Heart right ventricle (tissue), 16 donors: ENCODE results near the gene C1D. TPM values are rescaled to one million over a fixed set of nuclear protein-coding genes. Genes with fewer than 3 reads are reported as not detected.

Experiments used
- ATAC-seq, 8 donors: fragments of 200-7000 bp; cut with Tn5 transposase; one replicate each; pipeline ENCODE4 v1.9.1; 2020; ENCODE audit warnings: mild to moderate bottlenecking in 8 of 8, moderate library complexity in 8 of 8, moderate number of reproducible peaks in 1 of 8
- DNase-seq, 2 donors: peaks; one replicate each; pipeline ENCODE4 v3.0.0-alpha.2; 2020
- H3K27ac ChIP-seq, 10 donors: fragments of 200-600 bp; sonication (generic) in 2 of 10; one replicate each; pipeline versions ENCODE4 v1.5.0 to v1.8.0; 2020 to 2022; ENCODE audit warnings: mild to moderate bottlenecking in 3 of 10
- H3K27me3 ChIP-seq, 7 donors: fragments of 200-600 bp; one replicate each; pipeline ENCODE4 v1.8.0; 2021 to 2022; ENCODE audit warnings: mild to moderate bottlenecking in 2 of 7
- H3K36me3 ChIP-seq, 9 donors: fragments of 200-600 bp; sonication (generic) in 1 of 9; one replicate each; pipeline versions ENCODE4 v1.5.0 to v1.8.0; 2020 to 2022; ENCODE audit warnings: mild to moderate bottlenecking in 2 of 9
- H3K4me1 ChIP-seq, 9 donors: fragments of 200-600 bp; sonication (generic) in 1 of 9; one replicate each; pipeline versions ENCODE4 v1.5.0 to v1.8.0; 2020 to 2022; ENCODE audit warnings: mild to moderate bottlenecking in 4 of 9
- H3K4me3 ChIP-seq, 10 donors: fragments of 200-600 bp; sonication (generic) in 2 of 10; one replicate each; pipeline versions ENCODE4 v1.5.0 to v1.8.0; 2020 to 2022; ENCODE audit warnings: mild to moderate bottlenecking in 7 of 10, moderate library complexity in 2 of 10
- H3K9me3 ChIP-seq, 11 donors: fragments of 200-600 bp in 10 of 11; sonication (generic) in 2 of 11; one replicate each; pipeline versions ENCODE4 v1.5.0 to v1.8.0; 2013 to 2022; ENCODE audit warnings: mild to moderate bottlenecking in 2 of 11, control low read depth in 1 of 11, moderate library complexity in 1 of 11
- CTCF ChIP-seq, 9 donors: fragments of 200-600 bp; sonication (generic) in 2 of 9; IDR thresholded peaks; one replicate each; pipeline versions ENCODE4 v1.5.0 to v1.8.0; 2021 to 2022; ENCODE audit warnings: antibody characterized with exemption in 9 of 9, mild to moderate bottlenecking in 5 of 9, moderate library complexity in 1 of 9
- WGBS, 2 donors: extraction: QIAGEN DNeasy Blood & Tissue Kit; methylation state at CpG; one replicate each; pipeline ENCODE4 v1.1.7; 2013; ENCODE audit warnings: inconsistent platforms in 1 of 2; 5-methylcytosine and 5-hydroxymethylcytosine counted together
- intact Hi-C, 10 donors: fragments of 100-400 bp; cut with DNase I; formaldehyde crosslinking; loops; one replicate each; pipeline versions ENCODE4 v1.11.1 to v1.14.2; 2022
- polyA plus RNA-seq, 2 donors: library from polyadenylated mRNA; stranded (reverse); fragments of 200-250 nt; gene quantifications; one replicate each; pipeline ENCODE4 v1.2.3, GENCODE V29; 2013
- total RNA-seq, 10 donors: library from RNA; stranded (reverse); fragmentation: NEBNext Ultra II Directional in 3 of 10; extraction: Animal tissue kit (Norgen Biotek cat#: 25700) in 3 of 10; gene quantifications; one replicate each; pipeline versions ENCODE4 v1.2.1 to v1.2.4, GENCODE V29; 2021 to 2023
- donor health status: Arrhythmogenic right ventricular cardiomyopathy.
- donor health status: ischemic (EF 13 %, LVEDD 7.1; RV severe dilation, severe dysfunction).
- donor health status: healthy with polysubstance abuse.
- donor health status: DM: no; HTN: yes; CAD: no.
- donor health status: DM: no; HTN: no; CAD: no.
- donor health status: ischemic (EF 25% LVEDD 6.9; RV normal size, moderate dysfunction).
- donor health status: ischemic (EF 25% LVEDD 5.7; RV mildly dilated, moderate dysfunction).
- donor health status: healthy.
- donor health status: DM: yes; HTN: yes; CAD: no.
- donor health status: Ischemic cardiomyopathy.
- donor health status: ischemic (EF 35%, LVEDD 5.7; RV mildly dilated, moderate dysfunction).
- donor health status: nonischemic (EF 11% LVEDD 7.7; RV severe dilation, severe dysfunction).
- donor health status: DM: yes; HTN: yes; CAD: no.
- donor health status: PGD.
- donor health status: ischemic (EF 29% LVEDD 5.4; RV normal size, mild dysfunction).
- donor health status: nonischemic (EF 23%, LVEDD 6.1; RV moderate dilation, normal function).

The C1D gene
- total and polyA plus RNA-seq, 12 donors = 7.4 to 25.2 (median 14.5) TPM

GRCh38 chr2:68018727-68019126 lies 44.1 kb downstream of the C1D start:
- Histone ChIP-seq H3K27me3 (peaks cover 0 to 5% (median 0%) of the 10 kb centered on the region in 7 donors), H3K9me3 (no peaks in the 10 kb centered on the region), H3K27ac (no peak overlapping the region), H3K4me1 (no peaks in the 10 kb centered on the region), H3K36me3 (no peaks in the 10 kb centered on the region), H3K4me3 (no peak overlapping the region)
- WGBS, 2 donors = 89 to 92% methylated on average over 4 of the region's 4 CpGs
- ATAC-seq (no peak), DNase-seq (no peak)
- intact Hi-C loops = no loop called here
- TF ChIP-seq CTCF (IDR thresholded peaks at IDR 0.05) = no peak

- no peak for TF ChIP-seq CTCF (IDR thresholded peaks at IDR 0.05)
- 92 to 95% methylated on average over 5 of the region's 5 CpGs for WGBS, 2 donors
- Histone ChIP-seq H3K4me3 (no peak overlapping the region), H3K4me1 (no peaks in the 10 kb centered on the region), H3K36me3 (no peaks in the 10 kb centered on the region), H3K9me3 (peaks cover 0 to 11% (median 0%) of the 10 kb centered on the region in 11 donors), H3K27ac (no peak overlapping the region), H3K27me3 (peaks cover 0 to 9% (median 0%) of the 10 kb centered on the region in 7 donors)
- DNase-seq = no peak
- no peak for ATAC-seq
- intact Hi-C loops = no loop called here
Observed at GRCh38 chr2:68009526-68009925, 53.3 kb downstream of the C1D start.

GRCh38 chr2:68000170-68000825 lies 62.5 kb downstream of the C1D start:
- H3K36me3 ChIP-seq = no peaks in the 10 kb centered on the region
- no peak for ATAC-seq
- peaks cover 0 to 10% (median 0%) of the 10 kb centered on the region in 7 donors for H3K27me3 ChIP-seq
- DNase-seq = no peak
- intact Hi-C loops = no loop called here
- peaks cover 0 to 15% (median 0%) of the 10 kb centered on the region in 11 donors for H3K9me3 ChIP-seq
- no peak overlapping the region for H3K4me3 ChIP-seq
- no peak for TF ChIP-seq CTCF (IDR thresholded peaks at IDR 0.05)
- no peak overlapping the region for H3K27ac ChIP-seq
- 72 to 75% methylated on average over 8 of the region's 8 CpGs for WGBS, 2 donors
- no peaks in the 10 kb centered on the region for H3K4me1 ChIP-seq

- intact Hi-C loops = no loop called here
- Histone ChIP-seq H3K36me3 (no peaks in the 10 kb centered on the region), H3K4me1 (no peaks in the 10 kb centered on the region), H3K27ac (no peak overlapping the region), H3K4me3 (no peak overlapping the region), H3K27me3 (peaks cover 0 to 10% (median 0%) of the 10 kb centered on the region in 7 donors), H3K9me3 (peaks cover 0 to 10% (median 0%) of the 10 kb centered on the region in 11 donors)
- 94 to 95% methylated on average over 3 of the region's 3 CpGs for WGBS, 2 donors
- DNase-seq (no peak), ATAC-seq (no peak)
- no peak for TF ChIP-seq CTCF (IDR thresholded peaks at IDR 0.05)
Observed at GRCh38 chr2:67999332-67999731, 63.5 kb downstream of the C1D start.
